Measurements from ENCODE around the gene CMIP. TPM values are rescaled to one million over a fixed set of nuclear protein-coding genes. Genes with fewer than 3 reads are reported as not detected.
A peak's percentile ranks its signal among the peaks of the same experiment; 100 is the strongest.

The CMIP gene
- total RNA-seq, 4 donors from 2014 or later, result 40.0 to 69.6 (median 47.0) TPM

DNA sequence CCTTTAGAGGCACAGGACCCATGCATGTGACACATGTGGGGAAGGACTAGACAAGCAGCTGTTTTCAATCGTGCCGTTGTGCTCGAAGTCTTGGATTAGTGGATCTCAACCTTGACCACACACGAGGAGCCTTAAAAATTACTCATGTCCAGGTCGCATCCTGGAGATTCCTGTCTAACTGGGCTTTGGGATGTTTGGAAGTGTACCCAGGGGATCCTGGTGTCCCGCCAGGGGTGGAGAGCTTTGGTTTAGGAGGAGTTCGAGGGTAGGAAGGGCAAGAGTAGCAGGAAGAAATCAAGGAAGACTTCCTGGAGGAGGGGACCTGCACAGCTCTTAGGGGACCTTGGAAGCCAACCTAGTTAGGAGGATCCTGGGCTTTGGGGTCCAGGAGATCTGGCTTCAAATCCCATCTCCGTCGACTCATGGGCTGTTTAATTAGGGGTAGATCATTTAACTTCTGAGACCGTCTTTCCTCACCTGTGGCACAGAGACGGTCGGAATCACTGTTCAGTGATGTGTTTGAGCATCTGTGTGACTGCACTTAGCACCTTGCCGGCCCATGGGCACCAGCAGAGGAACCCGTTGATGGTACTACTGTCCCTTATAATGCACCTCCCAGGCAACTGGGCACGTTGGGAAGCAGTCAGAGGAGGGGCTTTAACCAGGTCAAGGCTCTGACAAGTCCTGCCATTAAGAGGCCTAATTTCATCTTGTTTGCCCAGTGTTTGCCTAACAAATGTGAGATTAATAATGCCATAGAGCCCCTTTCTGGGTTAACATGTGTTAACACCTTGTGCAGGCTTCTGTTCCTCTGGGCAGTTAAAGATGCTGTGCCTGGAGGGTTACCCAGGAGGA, 232.5 kb downstream of the CMIP start:
- Histone ChIP-seq H3K27ac (peak overlapping the region in 3 of 4 donors; percentile 3 to 38 (median 30)), H3K36me3 (peaks cover 0 to 10% (median 3%) of the 10 kb centered on the region in 4 donors)
- in situ Hi-C loops (cut with MboI; ENCODE audit: low pct_ligation_motif_present in 1 of 4, low pct_unique_long_range_greater_than_20kb in 1 of 4, low sequenced_read_pairs in 3 of 4), result no loop called here

DNA sequence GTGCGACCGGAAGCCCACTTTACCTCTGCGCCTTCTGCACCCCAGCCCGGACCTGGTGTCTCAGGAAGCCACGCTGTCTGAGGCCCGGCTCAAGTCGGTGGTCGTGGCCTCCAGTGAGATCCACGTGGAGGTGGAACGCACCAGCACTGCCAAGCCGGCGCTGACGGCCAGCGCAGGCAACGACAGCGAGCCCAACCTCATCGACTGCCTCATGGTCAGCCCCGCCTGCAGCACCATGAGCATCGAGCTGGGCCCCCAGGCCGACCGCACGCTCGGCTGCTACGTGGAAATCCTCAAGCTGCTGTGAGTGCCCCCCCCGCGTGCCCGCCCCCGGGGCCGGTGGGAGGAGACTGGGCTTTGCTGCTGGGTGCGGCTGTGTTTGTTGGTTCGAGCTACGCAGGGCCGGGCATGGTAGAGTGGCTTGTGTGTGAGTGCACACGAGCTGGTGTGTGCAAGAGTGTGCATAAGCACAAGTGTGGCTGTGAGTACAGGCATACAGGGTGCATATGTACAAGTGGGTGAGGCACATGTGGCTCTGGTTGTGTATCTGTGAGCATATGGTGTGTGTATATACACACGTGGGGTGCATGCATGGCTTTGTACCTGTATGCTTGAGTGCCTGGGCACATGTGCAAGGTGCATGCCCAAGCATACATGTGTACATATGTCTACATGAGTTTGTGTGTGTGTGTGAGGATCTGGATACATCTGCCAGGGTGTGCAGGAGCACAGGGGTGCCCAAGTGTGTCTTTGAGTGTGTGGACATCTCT, 233.9 kb downstream of the CMIP start:
- H3K4me3 ChIP-seq, result no peak overlapping the region
- no peak for DNase-seq
- TF ChIP-seq, protein P1, sequence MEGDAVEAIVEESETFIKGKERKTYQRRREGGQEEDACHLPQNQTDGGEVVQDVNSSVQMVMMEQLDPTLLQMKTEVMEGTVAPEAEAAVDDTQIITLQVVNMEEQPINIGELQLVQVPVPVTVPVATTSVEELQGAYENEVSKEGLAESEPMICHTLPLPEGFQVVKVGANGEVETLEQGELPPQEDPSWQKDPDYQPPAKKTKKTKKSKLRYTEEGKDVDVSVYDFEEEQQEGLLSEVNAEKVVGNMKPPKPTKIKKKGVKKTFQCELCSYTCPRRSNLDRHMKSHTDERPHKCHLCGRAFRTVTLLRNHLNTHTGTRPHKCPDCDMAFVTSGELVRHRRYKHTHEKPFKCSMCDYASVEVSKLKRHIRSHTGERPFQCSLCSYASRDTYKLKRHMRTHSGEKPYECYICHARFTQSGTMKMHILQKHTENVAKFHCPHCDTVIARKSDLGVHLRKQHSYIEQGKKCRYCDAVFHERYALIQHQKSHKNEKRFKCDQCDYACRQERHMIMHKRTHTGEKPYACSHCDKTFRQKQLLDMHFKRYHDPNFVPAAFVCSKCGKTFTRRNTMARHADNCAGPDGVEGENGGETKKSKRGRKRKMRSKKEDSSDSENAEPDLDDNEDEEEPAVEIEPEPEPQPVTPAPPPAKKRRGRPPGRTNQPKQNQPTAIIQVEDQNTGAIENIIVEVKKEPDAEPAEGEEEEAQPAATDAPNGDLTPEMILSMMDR (IDR thresholded peaks at IDR 0.05), result no peak
- TF ChIP-seq POLR2AphosphoS5 (IDR thresholded peaks at IDR 0.05), result no peak
- no peak for TF ChIP-seq EP300 (IDR thresholded peaks at IDR 0.05; ENCODE audit: low read depth)
- no peak for TF ChIP-seq POLR2A (IDR thresholded peaks at IDR 0.05)
- no peaks in the 10 kb centered on the region for H3K27me3 ChIP-seq
- H3K9me3 ChIP-seq, result no peaks in the 10 kb centered on the region
- no peaks in the 10 kb centered on the region for H3K36me3 ChIP-seq
- WGBS, 2 donors (ENCODE audit: low coverage in 1 of 2), result 60 to 80% methylated on average over 1 to 35 of the region's 35 CpGs
- H3K27ac ChIP-seq, result peak overlapping the region; percentile 10 to 38 (median 28)
- peaks cover 0 to 11% (median 4%) of the 10 kb centered on the region in 4 donors for H3K4me1 ChIP-seq
- in situ Hi-C loops (cut with MboI; ENCODE audit: low pct_ligation_motif_present in 1 of 4, low pct_unique_long_range_greater_than_20kb in 1 of 4, low sequenced_read_pairs in 3 of 4) (no loop called here), intact Hi-C loops (cut with DNase I; ENCODE audit: low total_unique reads) (no loop called here)

More for the DNA sequence above, 232.5 kb downstream of the CMIP start:
- WGBS, 2 donors (ENCODE audit: low coverage in 1 of 2), result 92 to 100% methylated on average over 7 to 15 of the region's 15 CpGs
- peaks cover 0 to 11% (median 4%) of the 10 kb centered on the region in 4 donors for H3K4me1 ChIP-seq
- H3K27me3 ChIP-seq, result no peaks in the 10 kb centered on the region
- DNase-seq, result no peak
- H3K4me3 ChIP-seq, result no peak overlapping the region
- TF ChIP-seq, protein P1 (IDR thresholded peaks at IDR 0.05), result no peak
- peak in 1 of 3 donors; percentile 43 for TF ChIP-seq POLR2AphosphoS5 (IDR thresholded peaks at IDR 0.05)
- intact Hi-C loops (cut with DNase I; ENCODE audit: low total_unique reads), result no loop called here
- no peaks in the 10 kb centered on the region for H3K9me3 ChIP-seq

DNA sequence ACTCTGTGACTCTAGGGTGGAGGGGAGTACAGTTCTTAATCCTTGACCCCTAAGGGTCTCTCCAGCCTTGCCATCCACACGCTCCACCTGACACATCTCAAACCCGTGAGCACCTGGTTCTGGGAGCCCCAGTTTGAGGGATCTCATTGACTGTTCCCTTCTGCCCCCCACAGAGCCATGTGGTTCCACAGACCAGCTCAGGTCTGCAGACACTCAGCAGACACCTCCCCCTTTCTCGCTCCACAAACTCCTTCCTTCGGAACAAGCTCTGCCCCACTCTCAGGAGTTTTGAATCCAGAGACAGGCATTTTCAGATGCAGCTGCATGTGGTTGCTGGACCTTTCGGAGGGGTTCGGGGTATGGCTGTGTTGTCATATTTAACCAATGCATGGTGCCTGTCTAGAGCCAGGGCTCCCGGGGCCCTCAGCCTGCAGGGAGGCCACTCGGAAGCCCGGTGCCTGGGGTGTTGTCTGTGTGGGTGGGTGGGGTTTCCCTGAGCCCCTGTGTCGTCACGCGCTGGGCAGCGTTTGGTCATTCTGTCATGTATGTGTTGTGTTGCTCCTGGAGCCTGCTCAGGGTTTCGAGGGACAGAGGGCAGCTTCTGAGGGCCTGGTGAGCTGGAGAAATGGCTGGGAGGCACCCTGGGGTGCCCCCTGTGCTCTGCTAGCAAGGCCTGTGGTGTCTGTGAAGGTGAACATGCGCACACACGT, 235.3 kb downstream of the CMIP start:
- WGBS, 2 donors (ENCODE audit: low coverage in 1 of 2), result 87% methylated on average over 16 of the region's 16 CpGs; no CpG with 5 or more reads in 1 of the 2 donors
- no peak for DNase-seq
- intact Hi-C loops (cut with DNase I; ENCODE audit: low total_unique reads) (no loop called here), in situ Hi-C loops (cut with MboI; ENCODE audit: low pct_ligation_motif_present in 1 of 4, low pct_unique_long_range_greater_than_20kb in 1 of 4, low sequenced_read_pairs in 3 of 4) (no loop called here)
- no peak overlapping the region for H3K4me3 ChIP-seq
- H3K27me3 ChIP-seq, result no peaks in the 10 kb centered on the region
- H3K4me1 ChIP-seq, result peaks cover 0 to 11% (median 4%) of the 10 kb centered on the region in 4 donors
- TF ChIP-seq EP300 (IDR thresholded peaks at IDR 0.05; ENCODE audit: low read depth) (no peak), POLR2AphosphoS5 (IDR thresholded peaks at IDR 0.05) (no peak), POLR2A (IDR thresholded peaks at IDR 0.05) (no peak)
- TF ChIP-seq, protein P1 (IDR thresholded peaks at IDR 0.05), result no peak
- peak overlapping the region; percentile 55 to 64 (median 59) for H3K27ac ChIP-seq
- no peaks in the 10 kb centered on the region for H3K9me3 ChIP-seq
- no peaks in the 10 kb centered on the region for H3K36me3 ChIP-seq

All from transverse colon (tissue), 4 donors.